Subcutaneous adipose tissue (tissue), 4 donors: ENCODE measurements around the gene KLHL6. TPM values are rescaled to one million over a fixed set of nuclear protein-coding genes. Genes with fewer than 3 reads are reported as not detected.

Experiments
- CTCF ChIP-seq: fragments of 450-650 bp; IDR thresholded peaks from one replicate; pipeline ENCODE4 v1.5.1; 2016; ENCODE audit warnings: low read depth, mild to moderate bottlenecking, control low read depth, antibody characterized with exemption, moderate library complexity
- total RNA-seq, 4 donors: library from RNA; depleted of rRNA; stranded (reverse); fragments of >200 nt; gene quantifications; one replicate each; pipeline ENCODE4 v1.1.0, GENCODE V29; 2016

KLHL6 gene
- total RNA-seq, 4 donors from 2014 or later = 2.4 to 18.7 (median 3.4) TPM

- TF ChIP-seq CTCF = no peak
These were observed 15.7 kb downstream of the KLHL6 start for GRCh38 chr3:183539811-183540210.

- TF ChIP-seq CTCF = no peak
These were observed 17.0 kb downstream of the KLHL6 start for GRCh38 chr3:183538486-183538885.

- no peak for TF ChIP-seq CTCF
These were observed 18.2 kb downstream of the KLHL6 start for GRCh38 chr3:183537295-183537730.

GRCh38 chr3:183536238-183536880 lies 19.1 kb downstream of the KLHL6 start:
- TF ChIP-seq CTCF = no peak

- TF ChIP-seq CTCF = no peak
These were observed 21.3 kb downstream of the KLHL6 start for GRCh38 chr3:183534249-183534648.

- TF ChIP-seq CTCF = no peak
These were observed 21.9 kb downstream of the KLHL6 start for GRCh38 chr3:183533412-183534132.

- TF ChIP-seq CTCF = no peak
These were observed 22.7 kb downstream of the KLHL6 start for GRCh38 chr3:183532620-183533411.
